ENCODE data around the gene KIF13A. TPM values are rescaled to one million over a fixed set of nuclear protein-coding genes. Genes with fewer than 3 reads are reported as not detected.
"Not testable (repeated sequence)": the region's sequence is repeated elsewhere in the genome, so short reads cannot be mapped to it uniquely, and the experiment has no call there.

Gene KIF13A
- total and polyA plus RNA-seq, 2 experiments from 2014 or later: 8.4 to 28.2 TPM

- TF ChIP-seq REST (IDR thresholded peaks at IDR 0.05; ENCODE audit: unreplicated experiment): no peak
- TF ChIP-seq ZNF114 (CRISPR knock-in tag; IDR thresholded peaks at IDR 0.05): no peak
- no peak for TF ChIP-seq JUNB (IDR thresholded peaks at IDR 0.05; ENCODE audit: unreplicated experiment)
- TF ChIP-seq EZH2phosphoT487 (IDR thresholded peaks at IDR 0.05; ENCODE audit: unreplicated experiment): no peak
- no peak for TF ChIP-seq NANOG (IDR thresholded peaks at IDR 0.05; ENCODE audit: borderline replicate concordance)
- no peak for TF ChIP-seq EZH2 (IDR thresholded peaks at IDR 0.05; ENCODE audit: low read depth, unreplicated experiment)
- no peak for TF ChIP-seq POLR2AphosphoS5 (IDR thresholded peaks at IDR 0.05; ENCODE audit: low read depth)
- no peak for TF ChIP-seq CREB1 (CRISPR knock-in tag; IDR thresholded peaks at IDR 0.05; ENCODE audit: low read depth)
- no peak for TF ChIP-seq CTCF (conservative IDR thresholded peaks at IDR 0.05; ENCODE audit: low read depth in 2 of 2)
- no peak for TF ChIP-seq STAT1 (IDR thresholded peaks at IDR 0.05; ENCODE audit: unreplicated experiment)
Observed at GRCh38 chr6:17979479-17979878, 8.0 kb downstream of the KIF13A start (continued).

- H2AFZ ChIP-seq; H4K20me1 ChIP-seq (replicated peaks; ENCODE audit: insufficient read depth); H3K4me3 Mint-ChIP-seq; H3K36me3 Mint-ChIP-seq (ENCODE audit: low read depth); H3K9me3 Mint-ChIP-seq; H3K27ac ChIP-seq (ENCODE audit: low read depth); H3K36me3 ChIP-seq (ENCODE audit: insufficient read depth); H3K27ac Mint-ChIP-seq; H3K27me3 ChIP-seq (ENCODE audit: insufficient read depth); DNase-seq (ENCODE audit: low spot score); H3K27me3 Mint-ChIP-seq (ENCODE audit: insufficient read depth, low read depth, poor library complexity); H3K4me2 ChIP-seq; ATAC-seq; H3F3A ChIP-seq (replicated peaks; ENCODE audit: low read depth); H3K4me3 ChIP-seq; H3K9me2 ChIP-seq (ENCODE audit: insufficient read depth): not testable (repeated sequence)
- peaks cover 34% of the 10 kb centered on the region for H3K4me1 Mint-ChIP-seq
- H3K4me1 ChIP-seq (ENCODE audit: insufficient read depth): peaks cover 26% of the 10 kb centered on the region
- H3K79me2 ChIP-seq (replicated peaks; ENCODE audit: insufficient read depth): peaks cover 91% of the 10 kb centered on the region
Observed at GRCh38 chr6:17976258-17976657, 11.2 kb downstream of the KIF13A start.

All from GM23338 (cell line).